Ishikawa (cell line): ENCODE results near the gene NUMB.

ENCODE experiments used
- CREB1 ChIP-seq: IDR thresholded peaks from 2 replicates; pipeline ENCODE4 v1.6.1; 2012; ENCODE audit warnings: low read depth
- EGR1 ChIP-seq: IDR thresholded peaks from 2 replicates; pipeline ENCODE4 v1.6.1; 2012
- EP300 ChIP-seq: IDR thresholded peaks from 2 replicates; pipeline ENCODE4 v1.6.1; 2012; ENCODE audit warnings: borderline replicate concordance
- FOXM1 ChIP-seq: IDR thresholded peaks from 2 replicates; pipeline ENCODE4 v1.6.1; 2012; ENCODE audit warnings: low read depth, borderline replicate concordance
- MAX ChIP-seq: IDR thresholded peaks from 2 replicates; pipeline ENCODE4 v1.6.1; 2012
- RAD21 ChIP-seq: IDR thresholded peaks from 2 replicates; pipeline ENCODE4 v1.6.1; 2012; ENCODE audit warnings: low read depth
- TEAD4 ChIP-seq: IDR thresholded peaks from 2 replicates; pipeline ENCODE4 v1.6.1; 2012
- USF1 ChIP-seq: IDR thresholded peaks from 2 replicates; pipeline ENCODE4 v1.6.1; 2012
- ZBTB7A ChIP-seq: IDR thresholded peaks from 2 replicates; pipeline ENCODE4 v1.6.1; 2012; ENCODE audit warnings: low read depth

- TF ChIP-seq MAX = no peak
- no peak for TF ChIP-seq ZBTB7A
- TF ChIP-seq TEAD4 = no peak
- no peak for TF ChIP-seq RAD21
- no peak for TF ChIP-seq EP300
- TF ChIP-seq CREB1 = no peak
- no peak for TF ChIP-seq FOXM1
- no peak for TF ChIP-seq EGR1
- no peak for TF ChIP-seq USF1
Measured at GRCh38 chr14:73381380-73382013, 76.8 kb downstream of the NUMB start.
